Skeletal muscle cell (primary cell): ENCODE measurements around the gene TMEM150C.

Source experiments
- DNase-seq: peaks from one replicate; pipeline ENCODE4 v3.0.0-alpha.2; 2010; ENCODE audit warnings: low read depth
- H3K4me3 ChIP-seq: 2 replicates; pipeline ENCODE4 v1.5.1; 2011; ENCODE audit warnings: low read depth, mild to moderate bottlenecking, control low read depth, low read length, moderate library complexity

TMEM150C gene

DNA sequence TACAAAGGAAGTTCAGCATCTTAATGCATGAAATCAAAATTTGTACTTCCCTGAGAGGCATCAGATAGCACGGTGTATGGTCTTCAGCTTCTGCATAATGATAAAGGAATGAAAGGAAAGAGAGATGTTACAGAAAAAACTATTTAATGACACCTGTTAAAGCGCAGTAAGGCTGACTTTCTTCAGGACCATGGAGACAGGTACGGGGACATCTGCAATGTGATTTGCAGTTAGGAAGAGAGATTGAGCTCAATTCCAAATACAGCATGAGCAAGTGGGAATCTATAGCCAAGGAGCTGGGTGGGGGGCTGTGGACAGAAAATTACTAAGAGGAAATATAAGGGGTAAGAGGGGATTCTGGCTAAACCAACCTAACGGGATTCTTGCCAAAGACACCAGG, 39.3 kb downstream of the TMEM150C start:
- H3K4me3 ChIP-seq, result no peak overlapping the region
- DNase-seq, result no peak

DNA sequence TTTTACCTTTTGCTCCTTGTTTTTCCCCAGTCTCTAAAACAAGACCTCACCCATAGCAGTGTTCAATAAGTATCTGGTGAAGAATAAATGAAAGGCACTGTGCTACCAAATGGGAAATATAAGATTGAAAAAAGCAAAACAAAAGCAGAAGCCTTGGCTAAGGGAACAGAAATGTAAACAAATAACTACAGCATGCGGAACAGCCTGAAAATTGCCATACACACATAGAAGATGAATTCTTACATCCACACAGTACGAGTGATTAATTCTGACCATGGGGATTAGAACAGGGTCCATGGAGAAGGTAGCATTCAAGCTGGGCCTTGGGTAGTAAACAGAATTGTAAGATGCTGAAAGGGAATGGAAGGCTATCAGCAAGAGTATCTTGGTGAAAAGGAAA, 40.5 kb downstream of the TMEM150C start:
- DNase-seq, result no peak
- no peak overlapping the region for H3K4me3 ChIP-seq

DNA sequence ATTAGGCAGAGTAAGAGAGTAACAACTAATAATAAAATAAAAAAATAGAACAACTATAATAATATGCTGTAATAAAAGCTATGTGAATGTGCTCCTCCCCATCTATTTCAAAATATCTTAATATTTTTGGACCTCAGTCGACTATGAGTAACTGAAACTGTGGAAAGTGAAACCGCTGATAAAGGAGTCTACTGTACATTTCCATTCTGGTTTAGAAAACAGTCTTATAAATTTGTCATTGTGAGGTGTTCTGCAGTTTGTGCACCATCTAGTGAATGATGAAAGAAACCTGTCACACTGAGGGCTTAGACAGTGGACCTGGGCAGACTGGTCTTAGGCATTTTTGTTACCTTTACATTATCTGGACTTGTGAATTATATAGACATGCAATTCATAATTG, 42.0 kb downstream of the TMEM150C start:
- no peak for DNase-seq
- H3K4me3 ChIP-seq, result no peak overlapping the region

DNA sequence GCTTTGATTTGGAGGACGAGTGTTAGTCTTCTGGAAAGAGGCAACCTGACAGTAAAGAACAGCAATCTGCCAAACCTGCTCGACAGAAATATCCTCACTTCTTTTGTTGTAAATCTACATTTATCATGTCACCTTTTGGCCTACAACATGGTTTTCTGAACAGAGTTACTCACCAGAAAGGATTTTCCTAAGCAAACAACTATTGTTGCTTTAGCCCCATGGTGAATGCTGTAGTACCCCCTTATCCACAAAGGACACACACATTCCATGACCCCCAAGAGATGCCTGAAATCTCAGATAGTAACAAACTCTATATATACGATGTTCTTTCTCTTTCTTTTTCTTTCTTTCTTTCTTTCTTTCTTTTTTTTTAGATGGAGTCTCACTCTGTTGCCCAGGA, 42.7 kb downstream of the TMEM150C start:
- peak; percentile 19 for DNase-seq
- no peak overlapping the region for H3K4me3 ChIP-seq

DNA sequence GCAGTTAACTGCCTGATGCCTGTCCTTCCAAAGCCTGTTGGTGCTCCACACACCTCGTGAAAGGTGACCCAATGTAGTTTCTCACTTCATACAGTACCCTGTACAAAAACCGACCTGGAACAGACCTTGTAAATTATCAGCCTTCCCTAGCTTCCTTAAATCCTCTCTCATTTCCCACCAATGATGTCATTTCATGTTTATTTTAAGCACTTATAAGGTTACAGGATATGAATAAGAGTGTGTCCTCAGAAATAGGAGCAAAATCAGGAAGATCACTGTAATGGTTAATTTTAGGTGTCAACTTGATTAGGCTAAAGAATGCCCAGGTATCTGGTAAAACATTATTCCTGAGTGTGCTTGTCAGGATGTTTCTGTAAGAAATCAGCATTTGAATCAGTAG, 44.7 kb downstream of the TMEM150C start:
- DNase-seq, result no peak
- no peak overlapping the region for H3K4me3 ChIP-seq

DNA sequence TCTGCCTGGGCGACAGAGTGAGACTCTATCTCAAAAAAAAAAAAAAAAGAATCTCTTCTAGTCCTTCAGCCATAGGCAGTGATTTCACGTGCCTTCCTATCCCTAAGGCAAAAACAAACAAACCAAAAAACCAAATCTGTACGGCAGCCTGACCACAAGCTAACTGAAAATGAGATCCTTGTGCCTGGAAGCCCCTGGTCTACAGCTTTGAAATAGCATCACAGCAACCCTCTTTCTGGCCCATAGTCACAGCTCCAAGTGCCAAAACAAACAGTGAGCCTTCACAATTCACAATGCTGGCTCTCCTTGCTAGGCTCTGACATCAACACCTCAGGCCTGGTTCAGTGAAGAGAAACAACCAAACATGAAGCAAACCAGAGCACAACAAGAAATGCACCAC, 46.1 kb downstream of the TMEM150C start:
- H3K4me3 ChIP-seq, result no peak overlapping the region
- peak; percentile 86 for DNase-seq

DNA sequence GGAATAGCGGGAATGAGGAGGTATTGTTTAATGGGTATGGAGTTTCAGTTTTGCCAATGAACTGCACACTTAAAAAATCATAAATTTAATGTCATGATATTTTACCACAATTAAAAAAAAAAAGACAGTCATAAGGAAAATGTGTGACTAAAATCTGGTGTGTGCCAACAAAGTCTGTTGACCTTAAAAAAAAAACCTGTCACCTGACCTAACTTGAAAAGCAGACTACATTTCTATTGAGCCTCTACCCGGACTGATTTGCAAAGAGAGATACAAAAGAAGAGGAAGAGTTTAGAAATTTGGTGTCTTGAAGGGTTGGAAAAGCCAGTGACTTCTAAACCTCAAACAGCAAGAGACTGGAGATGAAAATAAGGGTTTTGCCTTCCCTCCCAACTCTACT, 48.4 kb downstream of the TMEM150C start:
- no peak for DNase-seq
- no peak overlapping the region for H3K4me3 ChIP-seq

DNA sequence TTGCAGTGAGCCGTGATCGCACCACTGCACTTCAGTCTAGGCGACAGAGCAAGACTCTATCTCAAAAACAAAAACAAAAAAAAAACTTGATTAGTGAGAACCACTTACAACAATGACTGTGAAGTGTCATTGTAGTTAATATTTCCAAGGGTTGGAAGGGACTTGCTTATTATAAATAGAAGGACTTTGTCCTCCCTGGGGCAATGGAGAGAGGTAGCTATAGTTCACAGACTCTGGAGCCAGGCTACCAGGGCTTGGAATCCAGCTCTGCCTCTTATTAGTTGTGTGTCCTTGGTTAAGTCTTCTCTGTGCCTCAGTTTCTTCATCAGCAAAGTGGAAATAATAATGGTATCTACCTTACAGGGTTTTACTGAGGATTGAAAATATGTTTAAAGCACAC, 51.6 kb downstream of the TMEM150C start:
- no peak overlapping the region for H3K4me3 ChIP-seq
- DNase-seq, result no peak

DNA sequence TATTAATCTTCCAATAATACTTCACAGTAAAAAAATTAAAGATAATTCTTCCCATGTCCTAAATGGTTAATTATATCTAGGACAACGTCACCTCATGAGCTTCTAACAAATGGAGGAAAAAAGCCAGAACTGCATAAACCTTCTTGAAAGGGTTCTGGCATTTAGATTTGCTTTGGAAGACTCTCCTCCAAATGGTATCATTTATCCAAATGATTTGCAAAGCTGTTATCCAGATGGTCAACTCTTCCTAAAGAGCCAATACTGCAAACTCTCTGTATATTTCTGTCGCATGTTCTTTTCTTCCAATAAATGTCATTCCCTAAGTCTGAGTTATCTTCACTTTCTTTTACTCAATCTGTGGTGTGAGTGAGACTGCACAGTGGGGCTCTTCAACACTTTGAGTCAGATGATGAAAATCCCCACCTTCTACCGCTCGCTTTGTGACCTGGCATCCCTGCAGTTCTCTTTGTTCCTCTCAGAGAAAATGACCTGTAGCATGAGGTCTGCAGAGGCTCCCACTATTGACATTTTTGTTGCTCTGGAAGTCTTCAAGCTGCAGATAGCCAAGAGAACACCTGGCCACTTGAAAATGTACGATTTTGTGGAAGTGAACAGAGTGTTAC, 52.9 kb downstream of the TMEM150C start:
- H3K4me3 ChIP-seq, result no peak overlapping the region
- DNase-seq, result no peak

DNA sequence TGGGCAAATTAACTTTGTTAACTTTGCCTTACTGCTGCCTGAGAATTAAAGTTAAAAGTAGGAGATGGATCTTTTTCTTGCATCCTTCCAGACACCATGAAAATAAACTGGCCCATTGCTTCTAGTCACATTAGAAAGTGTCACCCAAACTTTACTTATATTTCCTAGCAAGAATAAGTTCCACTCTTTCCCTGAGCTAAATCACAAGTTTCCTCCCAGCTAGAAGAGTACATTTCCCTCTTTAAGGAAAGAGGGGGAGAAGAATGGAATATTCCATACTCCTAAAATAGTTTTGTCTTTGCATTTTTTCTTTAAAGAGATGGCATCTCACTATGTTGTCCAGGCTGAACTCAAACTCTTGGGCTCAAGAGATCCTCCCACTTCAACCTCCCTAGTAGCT, 53.8 kb downstream of the TMEM150C start:
- DNase-seq, result no peak
- no peak overlapping the region for H3K4me3 ChIP-seq

DNA sequence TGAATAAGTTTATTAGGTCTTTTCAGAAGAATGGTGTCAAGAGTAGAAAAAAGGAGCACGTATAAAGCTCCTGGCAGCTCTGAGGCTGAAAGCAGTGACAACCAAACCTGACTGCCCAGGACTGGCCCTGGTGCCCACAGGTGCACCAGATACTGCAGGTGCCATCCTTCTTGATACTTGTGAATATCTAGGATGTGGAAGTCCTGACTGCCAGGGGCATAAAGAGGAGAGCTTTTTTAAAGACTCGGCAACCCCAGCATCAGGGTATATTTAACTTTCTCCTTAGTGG, 60.7 kb downstream of the TMEM150C start:
- no peak overlapping the region for H3K4me3 ChIP-seq
- no peak for DNase-seq

DNA sequence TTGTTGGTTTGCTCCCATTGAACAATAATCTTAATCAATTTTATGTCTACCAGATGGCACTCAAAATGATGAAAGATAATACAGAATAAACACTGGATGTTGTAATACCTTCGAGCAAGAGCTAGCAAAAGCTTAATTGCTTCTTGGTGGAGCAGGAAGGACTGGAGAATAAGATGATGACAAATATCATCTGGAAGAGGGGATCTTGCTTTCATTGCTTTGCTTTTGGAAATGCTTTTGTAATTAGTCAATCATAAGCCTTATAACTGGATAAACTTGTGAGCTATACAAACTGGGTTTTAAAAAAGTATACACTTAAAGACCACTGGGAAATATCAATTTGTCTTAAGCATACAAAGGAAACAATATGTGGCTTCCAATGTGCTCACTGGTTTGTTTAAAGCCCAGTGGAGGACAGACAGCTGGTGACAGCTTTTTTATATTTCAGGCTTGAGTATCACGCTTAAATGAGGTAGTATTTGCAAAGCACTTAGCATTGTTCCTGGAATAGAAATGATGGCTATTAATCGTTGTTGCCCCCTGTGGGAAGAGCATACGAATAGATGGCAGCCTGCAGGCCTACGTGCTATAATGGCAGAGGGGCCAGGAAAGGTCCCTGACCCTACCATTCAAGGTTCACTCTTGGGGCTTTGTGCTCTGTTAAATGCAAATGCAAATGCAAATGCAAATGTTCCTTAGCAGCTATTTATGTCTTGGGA, 61.2 kb downstream of the TMEM150C start:
- no peak overlapping the region for H3K4me3 ChIP-seq
- DNase-seq, result no peak

DNA sequence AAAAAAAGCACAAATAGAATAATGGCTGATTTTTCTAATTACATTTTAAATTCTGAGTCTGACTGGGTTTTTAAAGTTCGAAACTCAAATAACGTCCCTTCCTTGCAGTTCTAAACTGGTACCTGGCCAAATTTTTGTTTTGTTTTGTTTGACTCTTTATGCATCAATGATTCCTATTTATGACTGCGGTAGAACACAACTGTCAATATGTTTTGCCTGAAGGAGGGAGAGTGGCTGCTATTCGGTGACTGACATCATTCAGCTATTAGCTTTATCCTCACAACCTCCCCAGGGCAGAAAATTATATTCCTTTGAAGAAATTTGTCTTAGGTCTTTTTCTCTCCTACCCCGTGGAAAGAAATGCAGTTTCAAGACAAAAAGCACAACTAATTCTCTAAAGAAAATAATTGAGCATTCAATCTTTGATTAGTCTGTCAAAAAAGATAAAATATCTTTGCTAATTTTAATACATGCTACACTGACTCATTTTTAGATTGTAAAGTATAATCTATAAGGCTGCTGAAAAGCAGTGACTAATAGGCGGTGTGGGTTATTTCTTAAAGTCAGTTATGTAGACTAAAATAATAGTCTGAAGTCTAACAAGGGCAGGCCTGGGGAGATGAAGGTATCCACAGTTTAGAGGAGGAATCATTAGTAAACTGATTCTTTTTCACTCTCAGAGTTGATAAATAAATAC, 61.9 kb downstream of the TMEM150C start:
- H3K4me3 ChIP-seq, result no peak overlapping the region
- DNase-seq, result no peak

DNA sequence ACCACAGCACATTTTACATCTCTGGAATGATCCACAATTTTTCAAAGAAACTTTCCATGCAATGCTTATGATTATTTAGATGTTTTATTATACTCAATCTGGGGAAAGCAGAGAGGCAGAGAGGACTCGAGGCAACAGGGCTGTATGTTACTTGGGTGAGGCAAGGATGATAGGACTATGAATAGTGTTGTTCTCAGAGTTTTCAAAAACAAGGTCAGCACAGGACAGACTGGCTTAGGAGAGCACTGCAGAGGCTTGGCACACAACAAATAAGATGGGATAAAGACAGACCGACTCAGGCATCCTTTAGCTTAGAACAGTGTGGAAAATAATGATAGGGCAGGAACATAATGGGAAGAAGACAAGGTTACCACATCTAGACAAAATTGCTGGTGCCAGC, 65.4 kb downstream of the TMEM150C start:
- no peak for DNase-seq
- no peak overlapping the region for H3K4me3 ChIP-seq

DNA sequence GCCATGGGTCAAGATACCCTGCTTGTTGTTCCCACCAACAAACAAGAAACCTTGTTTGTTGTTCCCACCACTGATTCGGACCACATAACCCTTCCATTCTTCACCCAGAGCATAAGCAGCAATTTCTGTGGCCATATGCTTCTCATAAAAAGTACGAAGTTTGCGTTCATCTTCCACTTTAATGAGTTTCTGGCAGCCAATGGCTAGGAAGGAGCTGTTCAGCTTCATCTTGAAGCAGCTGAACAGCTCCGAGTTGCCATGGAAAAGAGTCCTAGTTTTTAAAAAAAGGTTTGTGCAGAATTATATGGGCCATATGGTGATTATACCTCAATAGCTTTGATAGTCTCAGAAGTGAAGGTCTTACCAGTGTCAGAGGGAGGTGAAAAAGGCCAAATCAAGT, 66.1 kb downstream of the TMEM150C start:
- no peak overlapping the region for H3K4me3 ChIP-seq
- no peak for DNase-seq

DNA sequence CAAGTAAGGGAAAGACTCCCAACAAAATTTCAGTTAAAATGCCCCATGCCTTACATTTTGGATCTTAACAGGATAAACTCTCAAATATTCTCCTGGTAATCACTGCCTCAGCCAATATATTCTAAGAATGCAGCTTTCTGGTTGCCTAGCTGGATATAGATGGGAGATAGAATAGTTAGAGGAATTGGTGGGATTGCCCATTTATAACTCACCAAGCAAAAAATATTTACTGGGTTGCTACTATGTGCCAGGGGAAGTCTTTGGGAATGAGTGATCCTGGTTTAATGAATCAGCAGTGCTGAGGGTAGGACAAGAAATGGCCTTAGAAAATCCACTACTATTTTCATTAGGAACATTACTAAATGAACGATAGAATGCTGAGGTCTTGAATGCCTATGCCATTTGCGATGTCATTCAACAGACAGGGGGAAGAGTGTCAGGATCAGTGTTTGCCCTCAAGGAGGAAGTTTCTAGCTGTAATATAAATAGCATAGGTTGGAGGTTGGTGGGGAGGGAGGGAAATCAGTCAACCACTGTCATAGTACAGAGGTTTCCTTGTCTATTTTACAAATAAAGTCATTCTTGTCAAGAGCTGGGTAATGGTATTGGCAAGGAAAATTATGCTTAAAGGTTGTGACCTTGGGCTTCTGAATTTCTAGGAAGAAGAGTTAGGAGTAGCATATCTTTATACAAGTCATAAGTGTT, 67.9 kb downstream of the TMEM150C start:
- no peak for DNase-seq
- no peak overlapping the region for H3K4me3 ChIP-seq

DNA sequence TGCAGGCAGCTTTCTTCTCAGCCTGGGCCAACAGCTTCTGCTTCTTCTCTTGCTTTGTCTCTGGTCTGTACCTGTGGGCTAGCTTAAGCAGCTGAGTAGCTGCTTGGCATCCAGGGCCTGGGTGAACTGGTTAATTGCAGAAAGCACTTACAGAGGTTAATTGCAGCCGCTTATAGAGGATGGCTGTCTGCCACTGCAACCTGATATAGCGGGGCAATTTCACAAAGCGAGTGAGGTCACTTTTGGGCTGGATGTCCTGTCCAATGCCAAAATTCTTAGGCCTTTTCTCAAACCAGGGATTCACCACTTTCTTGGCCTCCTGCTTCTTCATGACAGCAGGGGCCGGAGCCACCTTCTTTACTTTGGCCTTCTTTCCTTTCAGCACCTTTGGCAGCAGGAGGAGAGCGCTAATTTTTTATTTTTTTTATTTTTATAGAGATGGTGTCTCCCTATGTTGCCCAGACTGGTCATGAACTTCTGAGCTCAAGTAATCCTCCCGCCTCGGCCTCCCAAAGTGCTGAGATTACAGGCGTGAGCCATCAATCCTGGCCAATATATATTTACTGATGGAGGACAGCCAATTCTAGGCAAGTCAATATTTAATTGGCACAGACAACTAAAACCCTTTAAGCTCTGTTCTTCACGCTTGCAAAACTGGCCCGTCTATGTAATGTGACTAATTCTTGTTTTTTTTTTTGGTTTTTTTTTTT, 70.4 kb downstream of the TMEM150C start:
- H3K4me3 ChIP-seq, result no peak overlapping the region
- DNase-seq, result no peak

DNA sequence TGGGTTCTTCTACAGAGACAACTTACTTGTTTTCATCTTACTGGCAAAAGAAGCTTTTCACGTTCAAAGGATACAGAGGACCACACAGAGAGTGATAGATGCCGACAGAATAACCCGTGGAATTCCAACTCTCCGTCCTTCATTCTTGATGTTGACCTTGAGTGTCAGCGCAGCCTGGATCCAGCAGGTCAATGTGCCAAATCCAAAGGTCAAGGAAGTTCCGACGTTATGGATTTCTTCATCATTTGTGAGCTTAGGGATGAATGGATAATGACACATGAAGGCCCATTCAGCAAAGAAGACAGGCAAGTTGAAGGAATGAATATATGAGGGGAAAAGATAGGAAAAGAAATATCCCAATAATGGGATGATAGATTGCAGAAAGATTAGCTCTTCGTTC, 71.8 kb downstream of the TMEM150C start:
- DNase-seq, result no peak
- H3K4me3 ChIP-seq, result no peak overlapping the region

DNA sequence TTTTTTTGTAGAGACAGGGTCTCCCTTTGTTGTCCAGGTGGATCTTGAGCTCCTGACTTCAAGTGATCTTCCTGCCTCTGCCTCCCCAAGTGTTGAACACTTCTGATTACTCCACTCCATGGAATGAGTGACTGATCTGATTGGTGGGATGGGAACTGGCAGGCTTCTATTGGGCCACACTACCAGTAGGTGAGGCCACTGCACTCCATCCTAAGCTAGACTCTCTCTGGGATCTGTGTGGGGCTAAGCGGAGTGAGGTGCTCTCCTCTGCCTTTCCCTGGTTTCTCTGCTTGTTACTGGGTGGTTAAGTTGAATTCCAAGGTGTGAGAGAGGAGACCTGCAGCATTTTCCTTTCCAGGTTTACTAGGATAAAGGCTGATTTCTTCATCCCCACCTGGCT, 72.7 kb downstream of the TMEM150C start:
- no peak overlapping the region for H3K4me3 ChIP-seq
- no peak for DNase-seq
